ENCODE measurements around the gene ZNF638.

Gene ZNF638

GRCh38 chr2:71452565-71452964 lies 121.0 kb downstream of the ZNF638 start:
- no peaks in the 10 kb centered on the region for H3K36me3 ChIP-seq (ENCODE audit: insufficient read depth, low read length)
- H3K4me2 ChIP-seq (ENCODE audit: low read depth, low read length, poor library complexity, severe bottlenecking), result peak overlapping the region; percentile 62
- H4K20me1 ChIP-seq (ENCODE audit: insufficient read depth, low read length, poor library complexity, severe bottlenecking), result no peaks in the 10 kb centered on the region
- peak overlapping the region; percentile 51 for H3K9ac ChIP-seq (ENCODE audit: low read depth, low read length, poor library complexity, severe bottlenecking)
- no peaks in the 10 kb centered on the region for H3K9me2 ChIP-seq (replicated peaks; ENCODE audit: low read depth, low read length)
- peak overlapping the region; percentile 50 for H3K4me3 ChIP-seq (ENCODE audit: low read length, poor library complexity, severe bottlenecking)
- no peak for TF ChIP-seq EZH2phosphoT487 (IDR thresholded peaks at IDR 0.05; ENCODE audit: borderline replicate concordance)
- peak; percentile 72 for TF ChIP-seq CTCF (conservative IDR thresholded peaks at IDR 0.05; ENCODE audit: low read length)
- H3K4me1 ChIP-seq (ENCODE audit: insufficient read depth, low read length, poor library complexity, severe bottlenecking), result peaks cover 89% of the 10 kb centered on the region
- H3K79me2 ChIP-seq (ENCODE audit: insufficient read depth, low read length), result no peaks in the 10 kb centered on the region
- H3K9me3 ChIP-seq (ENCODE audit: insufficient read depth, low read depth, low read length), result no peaks in the 10 kb centered on the region
- no peaks in the 10 kb centered on the region for H3K27me3 ChIP-seq (ENCODE audit: insufficient read depth, low read length, poor library complexity, severe bottlenecking)
- H3F3A ChIP-seq (ENCODE audit: low read depth), result 0 out of 2 replicates have a peak, but pooled peaks cover 2% of the 10 kb centered on the region
- 0 out of 2 replicates have a peak overlapping the region, but pooled peaks have one; percentile 50 for H2AFZ ChIP-seq (ENCODE audit: low read length)

- peak within 1 kb of the TSS; percentile 62 for H3K4me2 ChIP-seq (ENCODE audit: low read depth, low read length, poor library complexity, severe bottlenecking)
- peaks cover 87% of the 10 kb centered on the region for H3K4me1 ChIP-seq (ENCODE audit: insufficient read depth, low read length, poor library complexity, severe bottlenecking)
- 0 out of 2 replicates have a peak, but pooled peaks cover 2% of the 10 kb centered on the region for H3F3A ChIP-seq (ENCODE audit: low read depth)
- no peaks in the 10 kb centered on the region for H3K9me3 ChIP-seq (ENCODE audit: insufficient read depth, low read depth, low read length)
- H2AFZ ChIP-seq (ENCODE audit: low read length), result 0 out of 2 replicates have a peak within 1 kb of the TSS, but pooled peaks have one; percentile 50
- H3K9me2 ChIP-seq (replicated peaks; ENCODE audit: low read depth, low read length), result no peaks in the 10 kb centered on the region
- peak within 1 kb of the TSS; percentile 51 for H3K9ac ChIP-seq (ENCODE audit: low read depth, low read length, poor library complexity, severe bottlenecking)
- TF ChIP-seq EZH2phosphoT487 (IDR thresholded peaks at IDR 0.05; ENCODE audit: borderline replicate concordance), result no peak
- no peaks in the 10 kb centered on the region for H3K79me2 ChIP-seq (ENCODE audit: insufficient read depth, low read length)
- H3K27me3 ChIP-seq (ENCODE audit: insufficient read depth, low read length, poor library complexity, severe bottlenecking), result no peaks in the 10 kb centered on the region
- peak within 1 kb of the TSS; percentile 50 for H3K4me3 ChIP-seq (ENCODE audit: low read length, poor library complexity, severe bottlenecking)
- H4K20me1 ChIP-seq (ENCODE audit: insufficient read depth, low read length, poor library complexity, severe bottlenecking), result no peaks in the 10 kb centered on the region
- no peaks in the 10 kb centered on the region for H3K36me3 ChIP-seq (ENCODE audit: insufficient read depth, low read length)
Measured at GRCh38 chr2:71453404-71454220, 122.0 kb downstream of the ZNF638 start, which contains the start of gene DYSF. TSS of gene DYSF (plus strand) at chr2:71453561.

GRCh38 chr2:71454221-71455010 lies 122.8 kb downstream of the ZNF638 start:
- Histone ChIP-seq H3K9me3 (ENCODE audit: insufficient read depth, low read depth, low read length) (no peaks in the 10 kb centered on the region), H3K4me2 (ENCODE audit: low read depth, low read length, poor library complexity, severe bottlenecking) (peak overlapping the region; percentile 50), H3K9me2 (replicated peaks; ENCODE audit: low read depth, low read length) (no peaks in the 10 kb centered on the region), H3K4me1 (ENCODE audit: insufficient read depth, low read length, poor library complexity, severe bottlenecking) (peaks cover 79% of the 10 kb centered on the region), H2AFZ (ENCODE audit: low read length) (no peak overlapping the region), H3K27me3 (ENCODE audit: insufficient read depth, low read length, poor library complexity, severe bottlenecking) (no peaks in the 10 kb centered on the region), H3K36me3 (ENCODE audit: insufficient read depth, low read length) (no peaks in the 10 kb centered on the region), H3K9ac (ENCODE audit: low read depth, low read length, poor library complexity, severe bottlenecking) (no peak overlapping the region), H3F3A (ENCODE audit: low read depth) (0 out of 2 replicates have a peak, but pooled peaks cover 2% of the 10 kb centered on the region), H4K20me1 (ENCODE audit: insufficient read depth, low read length, poor library complexity, severe bottlenecking) (no peaks in the 10 kb centered on the region), H3K4me3 (ENCODE audit: low read length, poor library complexity, severe bottlenecking) (no peak overlapping the region), H3K79me2 (ENCODE audit: insufficient read depth, low read length) (no peaks in the 10 kb centered on the region)
- no peak for TF ChIP-seq EZH2phosphoT487 (IDR thresholded peaks at IDR 0.05; ENCODE audit: borderline replicate concordance)
- TF ChIP-seq CTCF (conservative IDR thresholded peaks at IDR 0.05; ENCODE audit: low read length), result no peak

Measured in Loucy (cell line).